K562 (cell line): ENCODE data around the gene TTC28. TPM values are rescaled to one million over a fixed set of nuclear protein-coding genes. Genes with fewer than 3 reads are reported as not detected.

Source experiments
- CEBPB ChIP-seq: fragments of 450-650 bp; IDR thresholded peaks from 2 replicates; pipeline ENCODE4 v1.6.1; 2016; ENCODE audit warnings: missing genetic modification characterization, missing compliant biosample characterization
- CSDE1 ChIP-seq, 2 experiments: fragments of 450-650 bp; IDR thresholded peaks; 2 replicates each; pipeline ENCODE4 v1.6.1; 2016; ENCODE audit warnings: mild to moderate bottlenecking in 1 of 2
- DACH1 ChIP-seq: fragments of 450-650 bp; IDR thresholded peaks from 2 replicates; pipeline ENCODE4 v1.6.1; 2018; ENCODE audit not compliant: partially characterized antibody
- LEF1 ChIP-seq: fragments of 450-650 bp; IDR thresholded peaks from 2 replicates; pipeline ENCODE4 v1.6.1; 2016; ENCODE audit warnings: mild to moderate bottlenecking
- MBD1 ChIP-seq: fragments of 250-450 bp; sonication (Bioruptor Pico); IDR thresholded peaks from 2 replicates; pipeline ENCODE4 v1.8.0; 2022; ENCODE audit warnings: inconsistent platforms
- PHB ChIP-seq: fragments of 250-450 bp; sonication (Bioruptor Pico); IDR thresholded peaks from 2 replicates; pipeline ENCODE4 v1.5.0; 2021
- RBBP5 ChIP-seq: fragments of 200-600 bp; sonication (generic); IDR thresholded peaks from 2 replicates; pipeline ENCODE4 v1.6.1; 2012; ENCODE audit warnings: borderline replicate concordance, mild to moderate bottlenecking, low read length, control low read depth, inconsistent platforms; ENCODE audit not compliant: insufficient read depth, poor library complexity, severe bottlenecking
- TRIM28 ChIP-seq: fragments of 450-650 bp; IDR thresholded peaks from 2 replicates; pipeline ENCODE4 v1.6.1; 2017
- U2AF2 ChIP-seq: fragments of 200-400 bp; formaldehyde crosslinking; optimal IDR thresholded peaks from 2 replicates; pipeline ENCODE3; 2017; ENCODE audit warnings: low read depth, mild to moderate bottlenecking, low read length
- ZNF174 ChIP-seq: fragments of 250-450 bp; sonication (Bioruptor Pico); IDR thresholded peaks from 2 replicates; pipeline ENCODE4 v1.4.0; 2020; ENCODE audit warnings: mild to moderate bottlenecking
- ZNF175 ChIP-seq: fragments of 200-800 bp; sonication (Bioruptor generic); IDR thresholded peaks from 2 replicates; pipeline ENCODE4 v1.6.1; 2016; ENCODE audit warnings: low read depth, mild to moderate bottlenecking, missing genetic modification characterization, missing compliant biosample characterization
- ZNF277 ChIP-seq: fragments of 250-450 bp; sonication (Bioruptor Pico); IDR thresholded peaks from 2 replicates; pipeline ENCODE4 v1.8.0; 2022; ENCODE audit warnings: inconsistent platforms, mild to moderate bottlenecking, moderate library complexity, borderline replicate concordance
- ZNF445 ChIP-seq: fragments of 250-450 bp; sonication (Bioruptor Pico); IDR thresholded peaks from 2 replicates; pipeline ENCODE4 v1.4.0; 2020; ENCODE audit warnings: low read depth, mild to moderate bottlenecking, moderate library complexity
- ZNF785 ChIP-seq: fragments of 250-450 bp; sonication (Bioruptor Pico); IDR thresholded peaks from 2 replicates; pipeline ENCODE4 v1.4.0; 2020; ENCODE audit warnings: mild to moderate bottlenecking
- ZSCAN32 ChIP-seq: fragments of 450-650 bp; formaldehyde crosslinking; IDR thresholded peaks from 2 replicates; pipeline ENCODE4 v1.4.0; 2020; ENCODE audit warnings: mild to moderate bottlenecking, moderate library complexity
- polyA plus RNA-seq, 8 experiments: library from polyadenylated mRNA; depleted of rRNA in 4 of 8; stranded (reverse) in 5 of 8; unstranded in 3 of 8; fragments of >200 nt; fragmentation: Nextera tagmentation in 2 of 8; fragmentation: Illumina TruSeq in 1 of 8; extraction: Ambion mirVana in 2 of 8; extraction: Trizol in 1 of 8; gene quantifications; 2 replicates each; pipeline versions ENCODE4 v1.2.1 to v1.2.3, GENCODE V29; 2011 to 2014; ENCODE audit warnings: inconsistent platforms in 1 of 8, missing spikeins in 1 of 8
- total RNA-seq, 7 experiments: library from RNA; depleted of rRNA in 6 of 7; stranded (reverse); fragments of >200 nt in 6 of 7; fragmentation: Illumina TruSeq in 2 of 7; extraction: Trizol in 2 of 7; gene quantifications; 2 replicates each; pipeline versions ENCODE4 v1.2.1 to v1.2.3, GENCODE V29; 2011 to 2021; ENCODE audit warnings: low replicate concordance in 1 of 7

TTC28 gene
- total and polyA plus RNA-seq, 9 of the 15 experiments (the other 6 are each of a cell fraction or from before 2014, with no cell fraction given) = 0.22 to 10.7 (median 3.1) TPM

- no peak for TF ChIP-seq DACH1
- no peak for TF ChIP-seq ZNF175
- TF ChIP-seq ZNF174 (CRISPR knock-in tag) = no peak
- TF ChIP-seq ZSCAN32 (CRISPR knock-in tag) = no peak
- TF ChIP-seq ZNF785 = no peak
- TF ChIP-seq MBD1 (CRISPR knock-in tag) = no peak
- TF ChIP-seq TRIM28 = peak; percentile 58; the same call in 1 of the 2 replicates
- no peak for TF ChIP-seq CEBPB
- no peak for TF ChIP-seq RBBP5
- TF ChIP-seq ZNF277 (CRISPR knock-in tag) = no peak
- no peak for TF ChIP-seq ZNF445
- no peak for TF ChIP-seq CSDE1 (IDR thresholded peaks at IDR 0.05)
- no peak for TF ChIP-seq PHB (CRISPR knock-in tag)
- no peak for TF ChIP-seq LEF1
- no peak for TF ChIP-seq U2AF2
These were observed 441.9 kb downstream of the TTC28 start (continued) for GRCh38 chr22:28237783-28238182.
